GM19372 (cell line): ENCODE data around the gene ZNF263.

Experiments used
- ATAC-seq: cut with Tn5 transposase; IDR thresholded peaks from one replicate; pipeline ENCODE4 v1.9.1; 2021; ENCODE audit warnings: mild to moderate bottlenecking, low read depth, moderate library complexity; ENCODE audit not compliant: unreplicated experiment

ZNF263 gene

GRCh38 chr16:3282730-3283542, at the start of gene ZNF263:
Gene ZNF263 (plus strand): TSS chr16:3283491. CDS start chr16:3283819, 328 bp downstream.
- ATAC-seq, result peak; percentile 78

GRCh38 chr16:3234543-3234856, 48.8 kb upstream of the ZNF263 start:
- no peak for ATAC-seq

GRCh38 chr16:3234857-3235561, 48.3 kb upstream of the ZNF263 start, which contains the start of gene ZNF200:
Gene ZNF200 (minus strand): TSS chr16:3235158. CDS start chr16:3233755, 1,403 bp downstream.
- peak; percentile 89 for ATAC-seq

GRCh38 chr16:3235856-3236669, 47.2 kb upstream of the ZNF263 start:
- no peak for ATAC-seq

GRCh38 chr16:3241761-3242160, 41.5 kb upstream of the ZNF263 start:
- no peak for ATAC-seq

- ATAC-seq, result no peak
Measured at GRCh38 chr16:3242709-3243108, 40.6 kb upstream of the ZNF263 start.

GRCh38 chr16:3243882-3244281, 39.4 kb upstream of the ZNF263 start:
- ATAC-seq, result no peak

GRCh38 chr16:3246002-3246401, 37.3 kb upstream of the ZNF263 start:
- no peak for ATAC-seq

- ATAC-seq, result no peak
Measured at GRCh38 chr16:3246876-3247275, 36.4 kb upstream of the ZNF263 start.

- ATAC-seq, result no peak
Measured at GRCh38 chr16:3248596-3248995, 34.7 kb upstream of the ZNF263 start.

GRCh38 chr16:3249020-3249419, 34.3 kb upstream of the ZNF263 start:
- no peak for ATAC-seq

GRCh38 chr16:3249451-3249850, 33.8 kb upstream of the ZNF263 start:
- no peak for ATAC-seq

GRCh38 chr16:3252967-3253366, 30.3 kb upstream of the ZNF263 start:
- ATAC-seq, result no peak

- ATAC-seq, result no peak
Measured at GRCh38 chr16:3254309-3254708, 29.0 kb upstream of the ZNF263 start.

GRCh38 chr16:3256146-3256865, 27.0 kb upstream of the ZNF263 start, which contains the start of gene MEFV:
Gene MEFV (minus strand): TSS chr16:3256633. CDS start chr16:3256587, 46 bp downstream.
- no peak for ATAC-seq

GRCh38 chr16:3256866-3257465, 26.3 kb upstream of the ZNF263 start:
- no peak for ATAC-seq

- ATAC-seq, result no peak
Measured at GRCh38 chr16:3259836-3260235, 23.5 kb upstream of the ZNF263 start.

GRCh38 chr16:3262517-3262916, 20.8 kb upstream of the ZNF263 start:
- ATAC-seq, result no peak

- ATAC-seq, result peak; percentile 78
Measured at GRCh38 chr16:3264137-3265036, 18.9 kb upstream of the ZNF263 start.
